DMS53 (cell line): ENCODE results near the gene KDM1B.
"Not testable (repeated sequence)": the region's sequence is repeated elsewhere in the genome, so short reads cannot be mapped to it uniquely, and the experiment has no call there.

Experiments used
- DNase-seq: peaks from one replicate; lab custom pipeline; 2025; lab: John Stamatoyannopoulos, UW

KDM1B gene

GRCh38 chr6:18155150-18155863 is at the start of gene KDM1B:
KDM1B (plus strand) TSS chr6:18155422; CDS start chr6:18159896, 4,474 bp downstream.
- peak; percentile 99 for DNase-seq

- DNase-seq: no peak
Observed at GRCh38 chr6:18107061-18107460, 48.2 kb upstream of the KDM1B start.

- DNase-seq: no peak
Observed at GRCh38 chr6:18110162-18110561, 45.1 kb upstream of the KDM1B start.

- no peak for DNase-seq
Observed at GRCh38 chr6:18115356-18115755, 39.9 kb upstream of the KDM1B start.

GRCh38 chr6:18117136-18117535 is 38.1 kb upstream of the KDM1B start:
- DNase-seq: no peak

- no peak for DNase-seq
Observed at GRCh38 chr6:18118330-18118729, 36.9 kb upstream of the KDM1B start.

- no peak for DNase-seq
Observed at GRCh38 chr6:18119236-18119635, 36.0 kb upstream of the KDM1B start.

- no peak for DNase-seq
Observed at GRCh38 chr6:18121580-18122127, 33.6 kb upstream of the KDM1B start.

GRCh38 chr6:18122128-18123093 is 32.8 kb upstream of the KDM1B start, which contains the start of gene NHLRC1:
NHLRC1 (minus strand) TSS chr6:18122677; CDS start chr6:18122606, 71 bp downstream.
- peak; percentile 97 for DNase-seq

- no peak for DNase-seq
Observed at GRCh38 chr6:18126121-18126520, 29.1 kb upstream of the KDM1B start.

GRCh38 chr6:18132346-18132745 is 22.9 kb upstream of the KDM1B start:
- no peak for DNase-seq

GRCh38 chr6:18135171-18135570 is 20.1 kb upstream of the KDM1B start:
- DNase-seq: no peak

GRCh38 chr6:18136260-18136659 is 19.0 kb upstream of the KDM1B start:
- DNase-seq: no peak

GRCh38 chr6:18138906-18139305 is 16.3 kb upstream of the KDM1B start:
- no peak for DNase-seq

- DNase-seq: no peak
Observed at GRCh38 chr6:18139935-18140621, 15.1 kb upstream of the KDM1B start.

GRCh38 chr6:18141805-18142590 is 13.2 kb upstream of the KDM1B start:
- no peak for DNase-seq

GRCh38 chr6:18142591-18142861 is 12.7 kb upstream of the KDM1B start:
- DNase-seq: no peak

- no peak for DNase-seq
Observed at GRCh38 chr6:18147160-18147559, 8.1 kb upstream of the KDM1B start.

GRCh38 chr6:18147616-18148015 is 7.6 kb upstream of the KDM1B start:
- no peak for DNase-seq

- no peak for DNase-seq
Observed at GRCh38 chr6:18148304-18149025, 6.8 kb upstream of the KDM1B start.

GRCh38 chr6:18151391-18151790 is 3.8 kb upstream of the KDM1B start:
- not testable (repeated sequence) for DNase-seq
